Upper lobe of left lung (tissue), 4 donors: Measurements from ENCODE around the gene GIMAP8.

Experiments used
- EP300 ChIP-seq, 4 donors: sonication (generic); formaldehyde crosslinking; IDR thresholded peaks; one replicate each; pipeline ENCODE4 v1.5.1; 2017; ENCODE audit warnings: antibody characterized with exemption in 4 of 4, control low read depth in 2 of 4
- POLR2A ChIP-seq, 4 donors: fragments of 450-650 bp; IDR thresholded peaks; one replicate each; pipeline ENCODE4 v1.5.1; 2016 to 2017; ENCODE audit warnings: antibody characterized with exemption in 4 of 4, mild to moderate bottlenecking in 2 of 4
- POLR2AphosphoS5 ChIP-seq, 2 donors: sonication (generic); formaldehyde crosslinking; IDR thresholded peaks; one replicate each; pipeline ENCODE4 v1.5.1; 2017; ENCODE audit warnings: antibody characterized with exemption in 2 of 2
- TF ChIP-seq, protein P1 (sequence below), 6 experiments: fragments of 450-650 bp in 4 of 6; fragments of 200-600 bp in 2 of 6; sonication (generic) in 2 of 6; IDR thresholded peaks; one replicate each; pipeline ENCODE4 v1.5.1; 2016 to 2019; ENCODE audit warnings: antibody characterized with exemption in 6 of 6

DNA sequence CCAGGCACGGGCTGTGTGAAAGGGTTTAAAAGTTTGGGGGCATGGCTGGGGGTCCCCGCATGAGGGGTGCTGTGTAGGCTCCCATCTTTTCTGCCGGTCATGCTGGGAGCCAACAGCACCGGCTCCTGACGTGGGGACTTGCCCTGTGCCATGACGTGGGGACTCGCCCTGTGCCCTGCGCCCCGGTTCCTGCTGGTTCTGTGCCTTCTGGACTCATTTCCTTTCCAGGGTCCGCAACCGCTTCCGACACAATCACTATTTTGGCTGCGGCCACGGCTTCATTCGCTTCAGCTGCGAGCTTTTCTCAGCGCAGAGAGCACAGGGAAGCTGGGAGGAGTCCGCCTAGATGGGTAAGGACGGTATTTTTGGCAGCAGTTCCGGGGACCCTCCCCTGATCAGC is 7.6 kb upstream of the GIMAP8 start:
- TF ChIP-seq, protein P1, sequence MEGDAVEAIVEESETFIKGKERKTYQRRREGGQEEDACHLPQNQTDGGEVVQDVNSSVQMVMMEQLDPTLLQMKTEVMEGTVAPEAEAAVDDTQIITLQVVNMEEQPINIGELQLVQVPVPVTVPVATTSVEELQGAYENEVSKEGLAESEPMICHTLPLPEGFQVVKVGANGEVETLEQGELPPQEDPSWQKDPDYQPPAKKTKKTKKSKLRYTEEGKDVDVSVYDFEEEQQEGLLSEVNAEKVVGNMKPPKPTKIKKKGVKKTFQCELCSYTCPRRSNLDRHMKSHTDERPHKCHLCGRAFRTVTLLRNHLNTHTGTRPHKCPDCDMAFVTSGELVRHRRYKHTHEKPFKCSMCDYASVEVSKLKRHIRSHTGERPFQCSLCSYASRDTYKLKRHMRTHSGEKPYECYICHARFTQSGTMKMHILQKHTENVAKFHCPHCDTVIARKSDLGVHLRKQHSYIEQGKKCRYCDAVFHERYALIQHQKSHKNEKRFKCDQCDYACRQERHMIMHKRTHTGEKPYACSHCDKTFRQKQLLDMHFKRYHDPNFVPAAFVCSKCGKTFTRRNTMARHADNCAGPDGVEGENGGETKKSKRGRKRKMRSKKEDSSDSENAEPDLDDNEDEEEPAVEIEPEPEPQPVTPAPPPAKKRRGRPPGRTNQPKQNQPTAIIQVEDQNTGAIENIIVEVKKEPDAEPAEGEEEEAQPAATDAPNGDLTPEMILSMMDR (IDR thresholded peaks at IDR 0.05) = no peak
- TF ChIP-seq POLR2AphosphoS5 (IDR thresholded peaks at IDR 0.05) (no peak), EP300 (IDR thresholded peaks at IDR 0.05) (no peak), POLR2A (IDR thresholded peaks at IDR 0.05) (no peak)
